Adrenal gland (tissue), 12 donors: Measurements from ENCODE around the gene LFNG. TPM values are rescaled to one million over a fixed set of nuclear protein-coding genes. Genes with fewer than 3 reads are reported as not detected.

ENCODE experiments used
- DNase-seq, 7 donors: peaks; one replicate each; pipeline ENCODE4 v3.0.0-alpha.2; 2019 to 2020
- H3K27ac ChIP-seq, 5 donors: fragments of 200-600 bp; sonication (generic) in 4 of 5; 1 replicate in 3 of 5; 2 replicates in 2 of 5; pipeline versions ENCODE4 v1.5.1 to v1.8.0; 2016 to 2020; ENCODE audit warnings: mild to moderate bottlenecking in 1 of 5
- H3K27me3 ChIP-seq: fragments of 200-600 bp; 2 replicates; pipeline ENCODE4 v1.8.0; 2021
- H3K36me3 ChIP-seq, 2 donors: fragments of 200-600 bp; replicated peaks in 1 of 2; 1 replicate in 1 of 2; 2 replicates in 1 of 2; pipeline versions ENCODE4 v1.5.1 to v1.8.0; 2018 to 2022
- H3K4me1 ChIP-seq, 2 donors: fragments of 200-600 bp; replicated peaks in 1 of 2; 1 replicate in 1 of 2; 2 replicates in 1 of 2; pipeline versions ENCODE4 v1.5.1 to v1.8.0; 2018 to 2021
- H3K4me3 ChIP-seq, 4 donors: fragments of 200-600 bp; sonication (generic) in 3 of 4; one replicate each; pipeline ENCODE4 v1.5.1; 2016 to 2018
- H3K9me3 ChIP-seq, 3 donors: fragments of 200-600 bp; sonication (generic) in 1 of 3; replicated peaks in 1 of 3; 1 replicate in 2 of 3; 2 replicates in 1 of 3; pipeline versions ENCODE4 v1.5.1 to v1.8.0; 2016 to 2021
- CTCF ChIP-seq, 6 experiments: fragments of 450-650 bp in 4 of 6; fragments of 200-600 bp in 2 of 6; sonication (generic) in 1 of 6; IDR thresholded peaks; 1 replicate in 5 of 6; 2 replicates in 1 of 6; pipeline versions ENCODE4 v1.5.1 to v1.8.0; 2016 to 2021; ENCODE audit warnings: antibody characterized with exemption in 6 of 6, mild to moderate bottlenecking in 2 of 6, moderate library complexity in 1 of 6
- POLR2A ChIP-seq, 2 donors: fragments of 450-650 bp; IDR thresholded peaks; one replicate each; pipeline ENCODE4 v1.6.1; 2017; ENCODE audit warnings: antibody characterized with exemption in 2 of 2, mild to moderate bottlenecking in 2 of 2, moderate library complexity in 1 of 2
- WGBS, 4 donors: extraction: QIAGEN DNeasy Blood & Tissue Kit in 2 of 4; methylation state at CpG; one replicate each; pipeline versions ENCODE4 v1.1.5 to v1.1.7; 2013 to 2017; 5-methylcytosine and 5-hydroxymethylcytosine counted together
- intact Hi-C, 2 donors: fragments of 100-400 bp; cut with DNase I; formaldehyde crosslinking; loops; one replicate each; pipeline versions ENCODE4 v1.14.1 to v1.15.0; 2022 to 2023
- polyA plus RNA-seq, 3 donors: library from polyadenylated mRNA; stranded (reverse); fragments of 200-250 nt in 2 of 3; fragments of 350-450 nt in 1 of 3; fragmentation: Illumina TruSeq in 1 of 3; extraction: RNeasy Lipid Tissue Mini Kit (QIAGEN cat#74804) in 1 of 3; gene quantifications; one replicate each; pipeline ENCODE4 v1.2.3, GENCODE V29; 2013 to 2014
- total RNA-seq, 9 donors: library from RNA; depleted of rRNA in 4 of 9; stranded (reverse); fragments of >200 nt in 4 of 9; fragments of 120-200 nt in 1 of 9; fragmentation: NEBNext Ultra II Directional in 1 of 9; extraction: Animal tissue kit (Norgen Biotek cat#: 25700) in 1 of 9; gene quantifications; one replicate each; pipeline versions ENCODE4 v1.1.0 to v1.2.4, GENCODE V29; 2013 to 2023
- donor health status: healthy with polysubstance abuse.
- donor health status: Bipolar disorder and iron deficiency.
- donor health status: DM: yes; HTN: yes; CAD: no.
- donor health status: DM: no; HTN: no; CAD: no.
- donor health status: DM: no; HTN: no; CAD: no.
- donor health status: DM: yes; HTN: yes; CAD: no.

Gene LFNG
- total and polyA plus RNA-seq, 12 donors: 1.4 to 26.1 (median 14.2) TPM

DNA sequence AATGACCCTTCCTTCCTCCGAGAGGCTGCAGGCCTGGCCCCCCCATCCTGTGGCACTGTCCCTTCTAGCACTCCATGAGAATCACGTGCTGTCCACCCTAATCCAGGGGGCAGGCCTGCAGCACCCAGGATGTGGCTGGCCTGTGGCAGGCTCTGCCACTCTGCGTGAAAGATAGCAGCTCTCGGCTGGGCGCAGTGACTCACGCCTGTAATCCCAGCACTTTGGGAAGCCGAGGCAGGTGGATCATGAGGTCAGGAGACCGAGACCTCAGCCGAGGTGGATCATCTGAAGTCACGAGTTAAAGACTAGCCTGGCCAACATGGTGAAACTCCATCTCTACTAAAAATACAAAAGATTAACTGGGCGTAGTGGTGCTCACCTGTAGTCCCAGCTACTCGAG lies 18.9 kb upstream of the LFNG start:
- no peaks in the 10 kb centered on the region for H3K27me3 ChIP-seq
- no peak overlapping the region for H3K4me3 ChIP-seq
- no peak for TF ChIP-seq POLR2A (IDR thresholded peaks at IDR 0.05)
- TF ChIP-seq CTCF (IDR thresholded peaks at IDR 0.05): no peak
- 89 to 95% (median 91%) methylated on average over 6 to 12 of the region's 12 CpGs for WGBS, 4 donors
- H3K36me3 ChIP-seq: no peaks in the 10 kb centered on the region
- no peak for DNase-seq
- intact Hi-C loops: no loop called here
- H3K27ac ChIP-seq: no peak overlapping the region
- H3K4me1 ChIP-seq: no peaks in the 10 kb centered on the region
- no peaks in the 10 kb centered on the region for H3K9me3 ChIP-seq

DNA sequence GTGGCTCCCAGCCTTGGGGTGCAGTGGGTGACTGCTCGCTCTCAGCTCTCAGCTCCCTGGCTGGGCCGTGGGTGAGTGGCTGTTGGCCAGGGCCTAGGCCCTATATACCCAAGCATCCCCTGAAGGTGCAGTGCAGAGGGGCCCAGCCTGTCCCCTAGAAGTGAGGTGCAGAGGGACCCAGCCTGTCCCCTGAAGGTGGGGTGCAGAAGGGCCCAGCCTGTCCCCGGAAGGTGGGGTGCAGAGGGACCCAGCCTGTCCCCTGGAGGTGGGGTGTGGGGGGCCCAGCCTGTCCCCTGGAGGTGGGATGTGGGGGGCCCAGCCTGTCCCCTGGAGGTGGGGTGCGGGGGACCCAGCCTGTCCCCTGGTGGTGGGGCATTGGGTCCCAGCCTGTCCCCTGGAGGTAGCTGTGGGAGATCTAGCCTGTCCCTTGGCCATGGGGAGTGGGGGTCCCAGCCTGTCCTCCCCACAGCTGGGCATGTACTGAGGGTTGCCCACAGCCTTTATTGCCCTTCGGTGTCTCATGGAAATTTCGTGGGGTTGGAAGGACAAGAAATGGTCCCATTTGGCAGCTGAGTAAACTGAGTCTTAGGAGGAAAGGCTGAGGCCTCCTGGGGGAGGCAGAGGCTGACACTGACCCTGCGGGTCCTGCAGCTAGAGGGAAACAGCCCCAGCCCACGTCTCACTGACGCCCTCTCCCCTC lies 17.5 kb upstream of the LFNG start:
- WGBS, 4 donors: 75 to 88% (median 79%) methylated on average over 6 to 9 of the region's 9 CpGs; no CpG with 5 or more reads in 1 of the 4 donors
- no peak overlapping the region for H3K4me3 ChIP-seq
- H3K9me3 ChIP-seq: no peaks in the 10 kb centered on the region
- H3K36me3 ChIP-seq: no peaks in the 10 kb centered on the region
- H3K27ac ChIP-seq: no peak overlapping the region
- TF ChIP-seq CTCF (IDR thresholded peaks at IDR 0.05) (no peak), POLR2A (IDR thresholded peaks at IDR 0.05) (no peak)
- DNase-seq: no peak
- intact Hi-C loops: no loop called here
- H3K4me1 ChIP-seq: no peaks in the 10 kb centered on the region
- H3K27me3 ChIP-seq: no peaks in the 10 kb centered on the region

DNA sequence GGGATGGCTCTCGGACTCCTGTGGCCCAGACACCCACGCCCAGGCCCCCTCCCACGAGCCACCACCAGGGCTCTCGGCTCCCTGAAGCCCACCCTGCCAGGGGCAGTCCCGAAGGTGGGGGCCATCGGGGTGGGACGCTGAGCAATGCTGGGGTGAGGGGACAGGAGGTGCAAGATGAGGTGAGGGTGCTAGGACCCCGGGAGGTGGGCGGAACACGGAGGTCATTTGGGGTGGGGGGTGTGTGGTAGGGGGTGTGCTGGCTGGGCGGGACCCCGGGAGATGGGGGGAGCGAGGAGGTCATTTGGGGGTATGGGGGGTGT lies 17.0 kb upstream of the LFNG start:
- 58 to 78% (median 59%) methylated on average over 4 to 13 of the region's 13 CpGs for WGBS, 4 donors
- Histone ChIP-seq H3K9me3 (no peaks in the 10 kb centered on the region), H3K36me3 (no peaks in the 10 kb centered on the region), H3K27me3 (no peaks in the 10 kb centered on the region), H3K4me3 (no peak overlapping the region), H3K4me1 (no peaks in the 10 kb centered on the region), H3K27ac (no peak overlapping the region)
- no peak for DNase-seq
- intact Hi-C loops: no loop called here
- TF ChIP-seq POLR2A (IDR thresholded peaks at IDR 0.05): no peak
- TF ChIP-seq CTCF (IDR thresholded peaks at IDR 0.05): no peak

DNA sequence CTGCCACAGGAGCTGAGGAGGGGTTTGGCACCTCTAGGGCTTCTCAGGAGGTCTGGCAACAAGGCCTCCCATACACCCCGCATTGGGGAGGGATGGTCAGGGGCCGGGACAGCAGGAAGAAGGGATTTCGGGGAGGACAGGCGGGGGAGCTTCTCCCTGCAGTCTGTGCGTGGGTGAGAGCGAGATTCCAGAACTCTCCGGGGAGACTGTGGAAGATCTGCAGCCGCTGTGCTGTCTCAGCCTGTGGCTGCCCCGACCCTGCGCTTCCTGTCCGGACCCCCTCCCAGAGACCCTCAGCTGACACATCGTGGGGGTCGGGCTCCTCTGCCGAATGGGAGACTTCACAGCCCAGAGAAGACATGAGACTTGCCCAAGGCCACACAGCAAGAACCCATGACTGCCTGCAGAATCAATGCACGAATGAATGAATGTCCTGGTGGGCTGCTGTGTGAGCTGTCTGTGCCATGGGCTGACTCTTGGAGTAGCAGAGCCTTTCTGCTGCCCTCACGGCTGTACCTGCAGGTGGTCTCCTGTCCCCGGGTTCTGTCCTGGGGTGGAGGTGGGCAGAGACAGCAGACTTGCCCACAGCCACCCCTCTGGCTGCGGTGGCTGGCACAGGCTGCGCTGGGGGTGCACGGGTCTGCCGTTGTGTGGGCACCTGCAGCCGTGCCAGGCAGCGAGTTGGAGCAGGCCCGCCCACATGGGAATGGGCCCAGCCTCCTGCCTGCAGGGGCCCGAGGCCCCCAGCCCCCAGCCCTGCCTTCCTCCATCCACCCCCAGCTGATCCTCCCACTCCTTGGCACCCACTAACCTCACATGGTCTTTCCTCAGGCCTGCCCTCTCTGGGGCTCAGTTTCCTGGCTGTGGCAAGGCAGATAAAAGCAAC lies 16.3 kb upstream of the LFNG start:
- Histone ChIP-seq H3K36me3 (no peaks in the 10 kb centered on the region), H3K27ac (no peak overlapping the region), H3K9me3 (no peaks in the 10 kb centered on the region), H3K27me3 (no peaks in the 10 kb centered on the region), H3K4me1 (peaks cover 0 to 3% of the 10 kb centered on the region in 2 donors), H3K4me3 (no peak overlapping the region)
- intact Hi-C loops: no loop called here
- TF ChIP-seq POLR2A (IDR thresholded peaks at IDR 0.05): no peak
- TF ChIP-seq CTCF (IDR thresholded peaks at IDR 0.05): no peak
- no peak for DNase-seq
- WGBS, 4 donors: 74 to 77% (median 76%) methylated on average over 9 to 25 of the region's 25 CpGs
